AG20443 (cell line): ENCODE data around the gene TMEM40.
"Not testable (repeated sequence)": the region's sequence is repeated elsewhere in the genome, so short reads cannot be mapped to it uniquely, and the experiment has no call there.

Experiments
- DNase-seq: peaks from one replicate; pipeline ENCODE4 v3.0.0; 2012; ENCODE audit warnings: low spot score, mixed read lengths

Gene TMEM40

GRCh38 chr3:12716605-12717151 is 42.4 kb downstream of the TMEM40 start:
- no peak for DNase-seq

DNA sequence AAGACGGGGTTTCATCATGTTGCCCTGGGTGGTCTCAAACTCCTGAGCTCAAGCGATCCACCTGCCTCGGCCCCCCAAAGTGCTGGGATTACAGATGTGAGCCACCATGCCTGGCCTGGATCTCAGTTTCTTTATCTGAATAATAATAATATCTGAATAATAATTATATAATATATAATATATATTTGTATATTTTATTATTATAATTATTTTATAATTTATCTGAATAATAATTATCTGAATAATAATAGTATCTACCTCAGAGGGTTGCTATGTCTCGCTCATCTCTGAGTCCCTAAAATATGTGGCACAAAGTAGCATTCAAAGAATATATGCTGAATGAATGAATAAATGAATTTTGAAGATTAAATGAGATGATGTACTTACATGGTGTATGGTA is 44.8 kb downstream of the TMEM40 start:
- no peak for DNase-seq

DNA sequence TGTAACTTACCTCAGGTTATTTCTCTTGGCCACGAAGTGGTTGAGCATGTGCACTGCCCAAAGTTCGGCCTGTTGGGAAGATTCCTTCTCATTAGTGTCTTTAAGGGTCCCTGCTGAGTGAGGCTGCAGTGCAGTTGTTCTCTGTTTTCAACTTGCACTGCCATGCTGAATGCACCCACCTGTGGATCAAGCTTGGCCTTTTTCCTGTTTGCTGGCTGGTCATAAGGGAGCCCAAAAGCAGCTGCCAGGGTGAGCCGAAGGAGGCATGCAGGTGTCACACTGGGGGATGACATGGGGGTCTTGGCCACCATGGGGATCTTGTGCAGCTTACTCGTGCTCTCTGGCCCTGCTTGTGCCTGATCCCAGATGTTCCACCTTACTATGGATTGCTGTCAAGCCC is 49.0 kb downstream of the TMEM40 start:
- no peak for DNase-seq

DNA sequence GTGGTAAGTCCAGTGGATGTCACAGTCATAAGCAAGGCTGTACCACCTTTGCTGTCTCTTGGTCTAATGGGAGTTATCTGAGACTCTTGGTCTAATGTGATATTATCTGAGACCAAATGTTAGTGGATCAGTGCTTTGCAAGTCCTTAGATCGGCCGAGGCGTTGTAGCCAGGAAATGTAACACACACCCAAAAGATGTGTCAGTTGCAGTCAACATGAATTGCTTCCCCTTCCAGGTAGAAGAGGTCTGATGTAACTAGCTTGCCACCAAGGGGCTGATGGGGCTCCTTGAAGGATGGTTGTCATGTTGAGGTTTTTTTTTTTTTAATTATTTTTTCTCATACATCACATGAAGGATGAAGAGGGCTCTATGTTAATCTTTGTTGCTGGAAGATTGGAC is 49.7 kb downstream of the TMEM40 start:
- no peak for DNase-seq

- peak; percentile 83 for DNase-seq
These were observed 50.4 kb downstream of the TMEM40 start for GRCh38 chr3:12708584-12709192.

GRCh38 chr3:12707449-12707848 is 51.6 kb downstream of the TMEM40 start:
- DNase-seq, result no peak

DNA sequence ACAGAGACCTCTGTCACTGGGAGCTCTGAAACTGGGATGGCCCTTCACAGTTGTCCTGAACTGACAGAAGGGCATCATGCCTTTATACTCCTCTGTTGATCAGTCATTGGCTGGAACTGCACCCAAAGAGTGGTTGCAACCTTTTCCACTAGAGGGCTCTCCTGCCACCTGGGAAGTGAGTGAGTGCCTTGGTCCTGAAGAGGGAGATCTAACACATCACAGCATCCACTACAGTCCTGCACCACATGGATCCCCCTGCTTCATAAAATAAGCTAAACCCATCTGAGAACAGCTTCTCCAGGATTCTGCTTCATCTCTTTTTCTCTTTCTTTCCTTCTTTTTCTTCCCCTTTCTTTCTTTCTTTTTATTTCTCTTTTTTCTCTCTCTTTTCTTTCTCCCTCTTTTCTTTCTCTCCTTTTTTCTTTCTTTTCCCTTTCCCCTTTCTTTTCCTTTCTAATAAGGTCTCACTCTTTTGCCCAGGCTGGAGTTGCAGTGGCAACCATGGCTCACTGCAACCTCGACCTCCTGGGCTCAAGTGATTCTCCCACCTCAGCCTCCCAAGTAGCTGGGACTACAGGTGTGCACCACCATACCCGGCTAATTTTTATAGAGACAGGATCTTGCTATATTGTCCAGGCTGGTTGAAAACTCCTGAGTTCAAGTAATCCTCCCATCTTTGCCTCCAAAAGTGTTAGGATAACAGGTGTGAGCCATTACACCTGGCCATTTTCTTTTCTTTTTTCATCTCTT is 52.4 kb downstream of the TMEM40 start:
- peak; percentile 63 for DNase-seq

GRCh38 chr3:12705981-12706380 is 53.1 kb downstream of the TMEM40 start:
- DNase-seq, result peak; percentile 66

DNA sequence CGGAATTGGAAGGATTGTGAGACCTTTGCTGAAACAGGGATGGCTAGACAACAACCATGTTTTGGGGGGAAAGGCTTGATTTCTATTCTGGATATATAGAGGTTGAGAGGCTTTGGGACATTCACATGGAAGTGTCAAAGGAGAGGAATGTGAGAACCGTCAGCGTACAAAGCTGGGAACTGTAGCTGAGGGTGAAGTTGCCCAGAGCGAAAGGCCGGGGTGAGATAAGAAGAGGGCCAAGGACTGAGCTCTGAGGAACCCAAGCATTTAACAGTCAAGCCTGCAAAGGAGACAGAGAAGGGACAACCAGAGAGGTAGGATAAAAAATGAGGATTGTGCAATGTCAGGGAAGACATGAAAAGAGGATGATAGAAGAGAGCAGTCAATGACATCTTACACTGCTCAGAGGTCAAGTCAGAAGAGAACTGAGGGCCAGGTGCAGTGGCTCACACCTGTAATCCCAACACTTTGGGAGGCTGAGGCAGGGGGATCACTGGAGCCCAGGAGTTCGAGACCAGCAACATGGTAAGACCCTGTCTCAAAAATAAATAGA is 53.6 kb downstream of the TMEM40 start:
- DNase-seq, result no peak

- DNase-seq, result no peak
These were observed 56.6 kb downstream of the TMEM40 start for GRCh38 chr3:12702501-12702900.

DNA sequence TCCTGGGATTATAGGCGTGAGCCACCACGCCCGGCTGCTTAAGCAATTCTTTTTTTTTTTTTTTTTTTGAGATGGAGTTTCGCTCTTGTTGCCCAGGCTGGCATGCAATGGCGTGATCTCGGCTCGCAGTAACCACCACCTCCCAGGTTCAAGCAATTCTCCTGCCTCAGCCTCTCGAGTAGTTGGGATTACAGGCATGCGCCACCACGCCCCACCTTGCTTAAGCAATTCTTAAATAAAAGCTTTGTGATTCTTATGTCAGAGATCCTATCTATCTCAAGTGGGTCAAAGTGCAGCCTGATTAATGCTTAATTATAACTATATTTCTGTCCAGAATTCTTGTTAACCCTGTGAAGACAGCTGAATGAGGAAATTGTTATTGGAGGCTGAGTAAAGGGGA is 57.5 kb downstream of the TMEM40 start:
- not testable (repeated sequence) for DNase-seq

DNA sequence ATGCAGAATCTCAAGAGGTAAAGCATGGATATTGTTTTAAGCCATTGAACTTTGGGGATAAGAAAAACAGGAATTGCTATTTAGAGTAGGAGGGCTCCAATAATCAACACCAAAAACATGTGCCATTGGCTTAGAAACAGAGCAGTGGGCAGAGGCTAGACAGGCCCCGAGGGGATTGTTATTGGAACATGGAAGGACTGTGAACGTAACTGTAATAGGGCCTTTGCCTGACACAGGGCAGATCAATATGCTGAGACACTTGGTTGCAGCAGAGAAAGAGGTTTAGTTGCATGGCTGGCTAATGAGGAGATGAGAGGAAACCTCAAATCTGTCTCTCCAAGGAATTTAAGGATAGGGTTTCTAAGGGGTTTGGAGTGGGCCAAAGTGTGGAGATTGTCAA is 58.3 kb downstream of the TMEM40 start:
- no peak for DNase-seq

- DNase-seq, result no peak
These were observed 63.1 kb downstream of the TMEM40 start for GRCh38 chr3:12695916-12696315.

GRCh38 chr3:12695112-12695511 is 63.9 kb downstream of the TMEM40 start:
- no peak for DNase-seq

DNA sequence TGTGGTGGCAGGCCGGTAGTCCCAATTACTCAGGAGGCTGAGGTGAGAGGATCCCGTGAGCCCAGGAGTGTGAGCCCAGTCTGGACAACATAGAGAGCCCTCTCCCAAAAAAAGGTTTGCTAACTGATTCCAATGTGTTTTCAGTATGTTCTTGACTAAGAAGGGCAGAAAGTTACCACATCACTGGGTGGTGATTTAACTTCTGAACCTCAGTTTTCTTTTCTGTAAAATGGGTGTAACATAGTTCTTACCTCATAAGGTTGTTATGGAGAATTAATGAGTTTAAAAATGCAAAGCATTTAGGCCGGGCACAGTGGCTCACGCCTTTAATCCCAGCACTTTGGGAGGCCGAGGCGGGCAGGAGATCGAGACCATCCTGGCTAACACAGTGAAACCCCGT is 66.6 kb downstream of the TMEM40 start:
- no peak for DNase-seq

- DNase-seq, result no peak
These were observed 68.9 kb downstream of the TMEM40 start for GRCh38 chr3:12689997-12690711.

DNA sequence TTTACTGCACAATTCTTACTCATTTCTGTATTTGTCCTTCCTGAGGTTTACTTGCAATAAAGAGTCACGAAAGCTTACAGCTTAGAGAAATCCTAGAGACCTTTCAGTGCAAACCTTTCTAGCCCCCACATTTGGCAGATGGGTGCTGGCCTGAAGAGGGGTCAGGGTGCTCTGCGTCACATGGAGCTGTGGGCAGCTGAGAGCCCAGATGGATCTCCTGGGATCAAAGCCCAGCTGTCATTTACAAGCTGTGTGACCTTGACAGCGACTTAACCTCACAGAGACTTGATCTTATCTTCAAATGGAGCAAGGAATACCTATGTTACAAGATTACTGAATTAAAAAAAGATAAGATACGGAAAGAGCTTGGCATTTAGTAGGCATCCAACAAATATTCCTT is 71.1 kb downstream of the TMEM40 start:
- no peak for DNase-seq

GRCh38 chr3:12686096-12686495 is 73.0 kb downstream of the TMEM40 start:
- DNase-seq, result no peak
